NB4 (cell line): ENCODE data around the gene SBF1.

Experiments used
- CTCF ChIP-seq: IDR thresholded peaks from one replicate; pipeline ENCODE4 v1.5.1; 2012; ENCODE audit warnings: low read depth, low read length
- POLR2A ChIP-seq: IDR thresholded peaks from 2 replicates; pipeline ENCODE4 v1.6.1; 2011; ENCODE audit warnings: mild to moderate bottlenecking; ENCODE audit not compliant: insufficient read length; ENCODE audit errors: extremely low read depth

- TF ChIP-seq POLR2A, result no peak
- TF ChIP-seq CTCF, result no peak
These were observed 11.5 kb downstream of the SBF1 start for GRCh38 chr22:50463188-50463900.
